Spleen (tissue), 7 donors: ENCODE measurements around the gene NR5A1.

ENCODE experiments used
- CTCF ChIP-seq, 11 experiments: fragments of 200-600 bp in 7 of 11; fragments of 450-650 bp in 4 of 11; sonication (generic) in 4 of 11; IDR thresholded peaks in 8 of 11; conservative IDR thresholded peaks in 3 of 11; 1 replicate in 7 of 11; 2 replicates in 4 of 11; pipeline versions ENCODE4 v1.4.0 to v1.8.0; 2016 to 2021; ENCODE audit warnings: antibody characterized with exemption in 11 of 11, inconsistent platforms in 4 of 11, mild to moderate bottlenecking in 1 of 11
- POLR2A ChIP-seq, 3 donors: fragments of 450-650 bp; IDR thresholded peaks; one replicate each; pipeline ENCODE4 v1.5.1; 2017; ENCODE audit warnings: antibody characterized with exemption in 3 of 3, mild to moderate bottlenecking in 1 of 3
- POLR2AphosphoS5 ChIP-seq, 3 donors: sonication (generic); formaldehyde crosslinking; IDR thresholded peaks; one replicate each; pipeline ENCODE4 v1.5.1; 2017; ENCODE audit warnings: antibody characterized with exemption in 3 of 3
- donor health status: DM: no; HTN: no; CAD: no; lungs with moderate emphysema.
- donor health status: DM: no; HTN: no; CAD: no.
- donor health status: DM: no; HTN: no; CAD: no.

- TF ChIP-seq POLR2AphosphoS5 (IDR thresholded peaks at IDR 0.05) (no peak), CTCF (IDR thresholded peaks at IDR 0.05 in 8 of 11, conservative IDR thresholded peaks at IDR 0.05 in 3 of 11) (no peak), POLR2A (IDR thresholded peaks at IDR 0.05) (no peak)
Observed at GRCh38 chr9:124521142-124521541, 13.9 kb upstream of the NR5A1 start.
